Natural killer cell treated with Interleukin-12 subunit alpha and Interleukin-12 subunit beta and Interleukin-15 and Interleukin-18, amount 100 ng/mL, for 72 hours (primary cell): Measurements from ENCODE around the gene ERI2. TPM values are rescaled to one million over a fixed set of nuclear protein-coding genes. Genes with fewer than 3 reads are reported as not detected.
"Not testable (repeated sequence)": the region's sequence is repeated elsewhere in the genome, so short reads cannot be mapped to it uniquely, and the experiment has no call there.

Experiments
- ATAC-seq, 2 donors: fragments of 150-1000 bp; cut with Tn5 transposase in 1 of 2; sonication (Bioruptor Pico), chemical (Tn5 transposase) in 1 of 2; 2 replicates each; pipeline ENCODE4 v1.10.0; 2021
- DNase-seq: peaks from one replicate; pipeline ENCODE4 v3.0.0; 2022; ENCODE audit warnings: low spot score
- H3K27ac Mint-ChIP-seq, 2 donors: 1 replicate in 1 of 2; 2 replicates in 1 of 2; pipeline ENCODE4 v1.8.0; 2022; ENCODE audit warnings: mixed read lengths in 2 of 2, mild to moderate bottlenecking in 1 of 2, moderate library complexity in 1 of 2
- H3K27me3 Mint-ChIP-seq, 2 donors: 1 replicate in 1 of 2; 2 replicates in 1 of 2; pipeline ENCODE4 v1.8.0; 2022; ENCODE audit warnings: mixed read lengths in 2 of 2
- H3K36me3 Mint-ChIP-seq: one replicate; pipeline ENCODE4 v1.8.0; 2022; ENCODE audit warnings: mixed read lengths
- H3K4me1 Mint-ChIP-seq, 2 donors: 1 replicate in 1 of 2; 2 replicates in 1 of 2; pipeline ENCODE4 v1.8.0; 2022; ENCODE audit warnings: low read depth in 2 of 2, mixed read lengths in 2 of 2, mild to moderate bottlenecking in 1 of 2
- H3K4me3 Mint-ChIP-seq: one replicate; pipeline ENCODE4 v1.8.0; 2022; ENCODE audit warnings: mixed read lengths
- H3K9me3 Mint-ChIP-seq: 2 replicates; pipeline ENCODE4 v1.8.0; 2022; ENCODE audit warnings: mixed read lengths
- total RNA-seq, 2 donors: library from RNA; stranded (reverse); gene quantifications; one replicate each; pipeline ENCODE4 v1.2.3, GENCODE V29; 2022

Gene ERI2
- total RNA-seq, 2 donors from 2014 or later = 14.7 to 22.8 TPM

- no peak overlapping the region for H3K27ac Mint-ChIP-seq
- no peak overlapping the region for H3K4me3 Mint-ChIP-seq
- H3K36me3 Mint-ChIP-seq = peaks cover 19% of the 10 kb centered on the region
Measured at GRCh38 chr16:20839504-20839903, 33.2 kb upstream of the ERI2 start.

GRCh38 chr16:20838240-20838639, 32.0 kb upstream of the ERI2 start:
- Mint-ChIP-seq H3K36me3 (peaks cover 21% of the 10 kb centered on the region), H3K27me3 (no peaks in the 10 kb centered on the region), H3K27ac (no peak overlapping the region), H3K9me3 (no peaks in the 10 kb centered on the region), H3K4me3 (no peak overlapping the region), H3K4me1 (no peaks in the 10 kb centered on the region)
- DNase-seq (no peak), ATAC-seq (no peak)

More at GRCh38 chr16:20839504-20839903, 33.2 kb upstream of the ERI2 start:
- no peak for ATAC-seq
- DNase-seq = no peak
- Mint-ChIP-seq H3K9me3 (no peaks in the 10 kb centered on the region), H3K27me3 (no peaks in the 10 kb centered on the region), H3K4me1 (peaks cover 7 to 8% of the 10 kb centered on the region in 2 donors)

- Mint-ChIP-seq H3K36me3 (peaks cover 21% of the 10 kb centered on the region), H3K9me3 (no peaks in the 10 kb centered on the region), H3K4me1 (no peaks in the 10 kb centered on the region), H3K4me3 (no peak overlapping the region), H3K27ac (no peak overlapping the region), H3K27me3 (no peaks in the 10 kb centered on the region)
- ATAC-seq (no peak), DNase-seq (no peak)
Measured at GRCh38 chr16:20833086-20833485, 26.8 kb upstream of the ERI2 start.

GRCh38 chr16:20830372-20830771, 24.1 kb upstream of the ERI2 start:
- Mint-ChIP-seq H3K4me1 (no peaks in the 10 kb centered on the region), H3K27ac (no peak overlapping the region), H3K4me3 (no peak overlapping the region), H3K36me3 (peaks cover 19% of the 10 kb centered on the region), H3K27me3 (no peaks in the 10 kb centered on the region), H3K9me3 (no peaks in the 10 kb centered on the region)
- DNase-seq (no peak), ATAC-seq (no peak)

DNA sequence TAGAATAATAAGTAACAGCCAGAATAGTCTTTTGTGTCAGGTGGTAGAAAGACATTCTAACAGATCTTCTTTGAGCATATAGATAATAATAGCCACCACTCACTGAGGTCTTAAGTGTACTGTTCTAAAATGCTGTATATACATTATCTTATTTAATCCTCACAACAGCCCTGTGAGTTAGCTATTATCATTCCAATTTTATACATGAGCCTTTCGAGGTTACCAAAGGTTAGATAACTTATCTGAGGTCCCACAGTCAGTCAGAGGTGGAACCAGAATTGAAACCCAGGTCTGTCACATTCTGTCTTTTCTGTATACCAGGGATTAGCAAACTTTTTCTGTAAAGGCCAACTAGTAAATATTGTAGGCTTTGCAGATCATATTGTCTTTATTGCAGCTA, 23.3 kb upstream of the ERI2 start:
- ATAC-seq (no peak), DNase-seq (no peak)
- Mint-ChIP-seq H3K4me3 (no peak overlapping the region), H3K27me3 (no peaks in the 10 kb centered on the region), H3K27ac (no peak overlapping the region), H3K9me3 (no peaks in the 10 kb centered on the region), H3K4me1 (no peaks in the 10 kb centered on the region), H3K36me3 (peaks cover 11% of the 10 kb centered on the region)

DNA sequence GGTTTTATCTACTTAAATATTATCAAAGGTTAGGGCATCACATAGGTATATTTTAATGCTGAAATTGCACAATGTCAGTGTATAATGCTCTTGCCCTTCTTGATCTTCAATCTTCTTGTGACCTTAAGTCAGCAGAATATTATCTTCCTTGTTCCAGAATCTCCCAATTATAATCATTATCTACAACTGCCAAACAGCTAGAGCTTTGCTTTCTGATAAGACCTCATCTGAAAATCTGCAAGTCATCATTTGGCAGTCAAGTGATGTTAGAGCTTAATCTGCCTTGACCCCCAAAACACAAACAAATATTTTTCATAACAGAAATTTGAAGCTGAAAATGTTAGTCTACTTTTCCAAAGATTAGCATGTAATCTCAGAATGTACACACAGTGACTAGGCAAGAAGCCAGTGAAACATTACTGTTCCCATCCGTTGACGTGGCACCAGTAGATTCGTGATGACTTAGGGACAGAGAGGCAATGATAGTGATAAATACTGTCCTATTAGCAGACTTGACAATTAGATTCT, 19.8 kb upstream of the ERI2 start:
- Mint-ChIP-seq H3K27me3 (no peaks in the 10 kb centered on the region), H3K4me3 (no peak overlapping the region), H3K36me3 (peaks cover 17% of the 10 kb centered on the region), H3K9me3 (no peaks in the 10 kb centered on the region), H3K27ac (no peak overlapping the region), H3K4me1 (peaks cover 8 to 15% of the 10 kb centered on the region in 2 donors)
- DNase-seq (no peak), ATAC-seq (no peak)

- Mint-ChIP-seq H3K4me3 (peak overlapping the region; percentile 63), H3K36me3 (peaks cover 17% of the 10 kb centered on the region), H3K27me3 (no peaks in the 10 kb centered on the region), H3K9me3 (no peaks in the 10 kb centered on the region), H3K27ac (peak overlapping the region; percentile 54 to 82), H3K4me1 (peaks cover 8 to 15% of the 10 kb centered on the region in 2 donors)
- DNase-seq (no peak), ATAC-seq (peak; percentile 59 to 65)
Measured at GRCh38 chr16:20822521-20823325, 16.5 kb upstream of the ERI2 start.

GRCh38 chr16:20821682-20822081, 15.4 kb upstream of the ERI2 start:
- Mint-ChIP-seq H3K27me3 (no peaks in the 10 kb centered on the region), H3K4me3 (no peak overlapping the region), H3K9me3 (no peaks in the 10 kb centered on the region), H3K36me3 (peaks cover 13% of the 10 kb centered on the region), H3K27ac (peak overlapping the region; percentile 19 to 66), H3K4me1 (peaks cover 8 to 15% of the 10 kb centered on the region in 2 donors)
- ATAC-seq (no peak), DNase-seq (no peak)

DNA sequence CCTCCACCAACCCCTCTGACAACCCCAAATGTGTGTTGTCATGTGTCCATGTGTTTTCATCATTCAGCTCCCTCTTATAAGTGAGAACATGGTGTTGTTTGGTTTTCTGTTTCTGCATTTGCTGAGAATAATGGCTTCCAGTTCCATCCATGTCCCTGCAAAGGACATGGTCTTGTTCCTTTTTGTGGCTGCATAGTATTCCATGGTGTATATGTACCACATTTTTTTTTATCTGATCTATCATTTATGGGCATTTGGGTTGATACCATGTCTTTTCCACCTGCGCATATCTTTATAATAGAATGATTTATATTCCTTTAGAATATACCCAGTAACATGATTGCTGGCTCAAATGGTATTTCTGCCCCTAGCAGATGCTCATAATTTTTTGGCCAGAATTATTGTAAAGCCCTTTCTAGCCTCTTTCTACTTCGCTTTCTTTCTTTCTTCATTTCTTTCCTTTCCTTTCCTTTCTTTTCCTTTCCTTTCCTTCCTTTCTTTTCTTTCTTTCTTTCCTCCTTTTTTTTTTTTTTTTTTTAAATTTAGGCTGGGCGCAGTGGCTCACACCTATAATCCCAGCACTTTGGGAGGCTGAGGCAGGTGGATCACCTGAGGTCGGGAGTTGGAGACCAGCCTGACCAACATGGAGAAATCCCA, 12.8 kb upstream of the ERI2 start:
- H3K27ac Mint-ChIP-seq = no peak overlapping the region
- peaks cover 14% of the 10 kb centered on the region for H3K36me3 Mint-ChIP-seq
- H3K4me3 Mint-ChIP-seq = no peak overlapping the region
- peaks cover 10 to 21% of the 10 kb centered on the region in 2 donors for H3K4me1 Mint-ChIP-seq
- ATAC-seq (no peak), DNase-seq (no peak)
- no peaks in the 10 kb centered on the region for H3K27me3 Mint-ChIP-seq
- H3K9me3 Mint-ChIP-seq = no peaks in the 10 kb centered on the region

GRCh38 chr16:20814784-20815183, 8.5 kb upstream of the ERI2 start:
- no peaks in the 10 kb centered on the region for H3K9me3 Mint-ChIP-seq
- no peaks in the 10 kb centered on the region for H3K27me3 Mint-ChIP-seq
- ATAC-seq (peak in 1 of 2 donors; percentile 80), DNase-seq (no peak)
- H3K4me3 Mint-ChIP-seq = peak overlapping the region; percentile 11
- H3K4me1 Mint-ChIP-seq = peaks cover 11 to 14% of the 10 kb centered on the region in 2 donors
- peaks cover 6% of the 10 kb centered on the region for H3K36me3 Mint-ChIP-seq
- peak overlapping the region; percentile 4 to 17 for H3K27ac Mint-ChIP-seq

DNA sequence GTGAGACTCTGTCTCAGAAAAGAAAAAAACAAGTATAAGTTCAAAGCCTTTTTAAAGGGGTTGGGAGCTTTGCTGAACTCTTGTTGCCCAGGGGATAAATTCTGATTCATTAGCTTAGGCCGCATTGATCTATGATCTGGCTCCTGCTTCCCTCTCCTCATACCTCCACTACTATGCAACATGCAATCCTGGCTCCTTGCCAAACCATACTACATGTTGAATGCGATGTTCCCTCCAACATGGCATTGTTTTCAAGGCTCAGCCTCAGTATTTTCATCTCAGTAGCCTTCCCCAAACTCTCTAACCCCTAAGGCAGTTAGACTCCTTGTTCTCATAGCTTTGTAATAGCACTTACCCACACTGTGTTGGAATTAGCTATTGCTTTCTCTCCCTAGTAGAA, 6.2 kb upstream of the ERI2 start:
- no peak overlapping the region for H3K27ac Mint-ChIP-seq

GRCh38 chr16:20811889-20812439, 5.7 kb upstream of the ERI2 start:
- H3K27me3 Mint-ChIP-seq = no peaks in the 10 kb centered on the region
- H3K9me3 Mint-ChIP-seq = no peaks in the 10 kb centered on the region
- ATAC-seq (no peak), DNase-seq (no peak)
- no peak overlapping the region for H3K4me3 Mint-ChIP-seq
- H3K36me3 Mint-ChIP-seq = peaks cover 6% of the 10 kb centered on the region
- no peak overlapping the region for H3K27ac Mint-ChIP-seq
- H3K4me1 Mint-ChIP-seq = peaks cover 20 to 23% of the 10 kb centered on the region in 2 donors

More for the DNA sequence above, 6.2 kb upstream of the ERI2 start:
- Mint-ChIP-seq H3K4me3 (no peak overlapping the region), H3K36me3 (peaks cover 6% of the 10 kb centered on the region), H3K27me3 (no peaks in the 10 kb centered on the region), H3K9me3 (no peaks in the 10 kb centered on the region), H3K4me1 (peaks cover 17 to 23% of the 10 kb centered on the region in 2 donors)
- ATAC-seq (no peak), DNase-seq (no peak)

- Mint-ChIP-seq H3K9me3 (no peaks in the 10 kb centered on the region), H3K27ac (peak overlapping the region; percentile 99 to 100), H3K4me3 (peak overlapping the region; percentile 99), H3K27me3 (no peaks in the 10 kb centered on the region), H3K4me1 (peaks cover 23 to 27% of the 10 kb centered on the region in 2 donors), H3K36me3 (no peaks in the 10 kb centered on the region)
- ATAC-seq = no peak
- no peak for DNase-seq
Measured at GRCh38 chr16:20807862-20808261, 1.6 kb upstream of the ERI2 start.

- H3K27me3 Mint-ChIP-seq, H3K36me3 Mint-ChIP-seq, H3K9me3 Mint-ChIP-seq, ATAC-seq, DNase-seq: not testable (repeated sequence)
- Mint-ChIP-seq H3K27ac (peak overlapping the region; percentile 99 to 100), H3K4me1 (peaks cover 19 to 23% of the 10 kb centered on the region in 2 donors), H3K4me3 (peak overlapping the region; percentile 99)
Measured at GRCh38 chr16:20805684-20806167, 546 bp downstream of the ERI2 start.
